ENCODE data around the gene MZF1. TPM values are rescaled to one million over a fixed set of nuclear protein-coding genes. Genes with fewer than 3 reads are reported as not detected.
"Not testable (repeated sequence)": the region's sequence is repeated elsewhere in the genome, so short reads cannot be mapped to it uniquely, and the experiment has no call there.

The MZF1 gene
- 10 to 100 TPM in 1 of 2 donors, 1 to 10 TPM in 1; 6.5 to 11.3 TPM for total RNA-seq

DNA sequence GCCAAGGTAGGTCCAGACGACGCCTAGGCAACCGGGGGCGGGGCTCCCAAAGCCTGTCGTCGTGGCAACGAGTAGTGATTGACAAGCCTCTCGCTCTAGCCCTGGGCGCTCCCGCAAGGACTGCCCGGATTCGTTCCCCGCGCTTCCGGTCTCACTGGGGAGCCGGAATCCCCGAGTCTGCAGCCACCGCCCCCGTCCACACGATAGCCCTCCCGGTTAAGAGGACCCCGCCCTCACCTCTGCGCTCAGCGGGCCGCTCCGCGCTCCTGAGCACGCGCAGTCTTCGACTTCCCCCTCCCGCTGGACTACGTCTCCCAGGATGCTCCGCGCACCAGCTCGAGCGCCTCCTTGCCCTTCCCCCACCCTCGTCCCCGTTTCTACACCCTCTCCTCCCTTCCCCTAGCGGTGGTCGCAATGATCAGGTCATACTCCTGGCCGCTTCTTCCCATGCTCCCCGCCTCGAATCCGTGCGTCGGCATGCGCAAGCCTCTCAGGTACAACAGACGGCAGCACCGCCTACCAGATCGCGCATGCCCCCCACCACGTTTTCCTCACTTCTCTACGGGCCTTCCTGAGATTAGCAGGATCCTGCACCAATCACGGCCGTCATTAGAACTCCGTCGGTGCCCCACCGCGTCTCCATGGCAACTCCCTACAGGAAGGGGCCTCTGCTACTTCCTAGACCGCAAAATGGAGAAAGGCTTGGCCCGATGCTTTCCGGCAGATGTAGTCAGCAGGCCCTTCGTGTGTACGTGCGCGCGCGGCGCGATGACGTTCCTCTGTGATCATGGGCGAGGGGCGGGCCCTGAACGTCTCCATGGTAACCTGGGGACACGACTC lies at the start of gene MZF1:
Gene MZF1, minus strand, starts transcription at position 518 of the 840 bp plus-strand sequence. CDS start 1,946 bp downstream, outside the sequence.
- Histone ChIP-seq H3K36me3 (peaks cover 21% of the 10 kb centered on the region), H3K4me3 (peak within 1 kb of the TSS; percentile 71 to 72), H3K27me3 (no peaks in the 10 kb centered on the region), H3K27ac (peak within 1 kb of the TSS; percentile 98 to 99), H3K9me3 (no peaks in the 10 kb centered on the region), H3K4me1 (peaks cover 0 to 19% of the 10 kb centered on the region in 2 donors)
- peak in 1 of 2 donors; percentile 19 for TF ChIP-seq CTCF (IDR thresholded peaks at IDR 0.05)
- DNase-seq (ENCODE audit: low spot score) = peak; percentile 100

- not testable (repeated sequence) for H3K9me3 ChIP-seq, H3K4me3 ChIP-seq, H3K27ac ChIP-seq, H3K4me1 ChIP-seq, H3K27me3 ChIP-seq, H3K36me3 ChIP-seq
- peak; percentile 55 for DNase-seq (ENCODE audit: low spot score)
These were observed 34.1 kb upstream of the MZF1 start for GRCh38 chr19:58607213-58607612.

DNA sequence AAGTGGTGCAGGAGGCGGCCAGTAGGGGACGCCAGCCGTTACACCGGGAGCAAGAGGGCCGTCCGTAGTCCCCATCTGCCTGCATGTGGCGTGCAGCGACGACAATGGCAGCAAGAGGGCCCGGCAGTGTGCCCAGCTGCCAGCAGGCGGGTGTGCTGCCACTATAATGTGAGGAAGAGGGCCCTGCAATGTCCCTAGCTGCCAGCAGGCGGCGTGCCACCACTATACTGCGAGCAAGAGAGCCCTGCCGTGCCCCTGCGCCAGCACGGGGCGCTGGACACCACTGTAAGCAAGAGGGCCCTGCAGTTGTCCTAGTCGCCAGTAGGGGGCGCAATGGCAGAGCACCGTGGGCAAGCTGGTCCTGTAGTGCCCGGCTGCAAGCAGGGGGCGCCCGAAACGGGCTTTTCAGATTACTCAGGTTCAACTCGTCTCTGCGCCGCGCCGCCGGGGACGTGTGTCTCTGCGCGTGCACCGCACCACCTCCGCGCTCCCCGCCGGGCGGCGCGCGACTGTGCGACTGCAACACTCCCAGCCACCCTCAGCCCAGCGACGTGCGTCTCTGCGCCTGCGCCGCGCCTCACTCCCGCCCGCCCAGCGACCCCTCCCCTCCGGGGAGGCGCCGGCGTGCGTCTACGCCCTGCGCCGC lies 33.2 kb upstream of the MZF1 start:
- H3K9me3 ChIP-seq, H3K27ac ChIP-seq, H3K4me1 ChIP-seq, H3K27me3 ChIP-seq, H3K36me3 ChIP-seq, H3K4me3 ChIP-seq: not testable (repeated sequence)
- TF ChIP-seq CTCF (IDR thresholded peaks at IDR 0.05) = peak; percentile 15 to 41
- DNase-seq (ENCODE audit: low spot score) = peak; percentile 46

DNA sequence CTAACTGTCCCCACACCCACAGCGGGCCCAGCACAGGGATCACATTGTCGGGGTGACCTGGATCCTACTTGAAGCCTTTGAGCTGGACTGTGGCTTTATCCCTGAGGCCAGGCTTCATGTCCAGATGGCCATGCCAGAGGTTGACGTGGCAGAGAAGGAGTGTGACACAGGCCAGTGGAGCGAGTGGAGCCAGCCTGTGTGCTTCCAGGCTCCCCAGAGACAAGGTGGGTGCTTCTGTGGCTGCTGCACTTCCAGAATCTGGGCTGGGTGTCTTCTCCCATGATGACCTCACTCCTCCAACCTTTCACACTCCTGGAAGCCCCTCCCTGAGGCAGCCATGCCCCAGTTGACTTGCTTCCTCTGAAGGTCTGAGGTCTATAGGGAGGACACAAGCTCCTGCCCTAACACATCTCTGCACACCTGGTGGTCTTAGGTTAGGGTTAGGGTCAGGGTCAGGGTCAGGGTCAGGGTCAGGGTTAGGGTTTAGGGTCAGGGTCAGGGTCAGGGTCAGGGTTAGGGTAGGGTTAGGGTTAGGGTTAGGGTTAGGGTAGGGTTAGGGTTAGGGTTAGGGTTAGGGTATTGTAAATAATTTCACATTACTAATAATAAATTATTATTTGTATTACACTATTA lies 13.1 kb upstream of the MZF1 start:
- DNase-seq (ENCODE audit: low spot score) = peak; percentile 43
- Histone ChIP-seq H3K36me3 (peaks cover 29% of the 10 kb centered on the region), H3K9me3 (no peaks in the 10 kb centered on the region), H3K27me3 (no peaks in the 10 kb centered on the region), H3K4me3 (no peak overlapping the region), H3K27ac (no peak overlapping the region), H3K4me1 (peaks cover 0 to 4% of the 10 kb centered on the region in 2 donors)
- no peak for TF ChIP-seq CTCF (IDR thresholded peaks at IDR 0.05)

DNA sequence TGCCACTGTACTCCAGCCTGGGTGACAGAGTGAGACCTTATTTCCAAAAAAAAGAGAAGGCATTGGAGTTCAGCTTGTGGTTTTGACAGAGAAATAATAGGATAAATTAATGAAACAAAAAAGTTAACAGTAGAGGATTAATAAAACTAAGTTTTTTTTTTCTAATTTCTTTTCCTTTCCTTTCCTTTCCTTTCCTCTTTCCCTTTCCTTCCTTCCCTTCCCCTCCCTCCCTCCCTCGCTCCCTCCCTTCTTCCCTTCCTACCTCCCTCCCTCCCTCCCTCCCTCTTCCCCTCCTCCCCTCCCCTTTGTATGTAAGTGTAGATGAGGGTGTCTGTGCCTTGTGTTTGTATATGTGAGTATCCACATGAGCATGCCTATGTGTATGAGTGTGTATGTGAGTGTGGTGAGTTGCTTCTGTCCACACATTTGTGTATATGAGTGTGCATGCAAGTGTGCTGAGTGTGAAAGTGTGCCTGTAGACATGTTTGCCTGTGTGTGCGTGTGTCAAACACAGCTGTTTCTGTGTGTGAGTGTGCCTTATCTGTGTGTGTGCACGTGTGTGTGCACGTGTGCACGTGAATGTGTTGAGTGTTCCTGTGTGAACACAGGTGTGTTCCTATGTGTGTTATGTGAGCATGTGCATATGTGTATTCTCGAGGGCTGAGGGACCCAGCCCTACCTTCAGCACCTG lies 12.5 kb upstream of the MZF1 start:
- peaks cover 0 to 10% of the 10 kb centered on the region in 2 donors for H3K4me1 ChIP-seq
- no peak for DNase-seq (ENCODE audit: low spot score)
- no peaks in the 10 kb centered on the region for H3K27me3 ChIP-seq
- peaks cover 29% of the 10 kb centered on the region for H3K36me3 ChIP-seq
- TF ChIP-seq CTCF (IDR thresholded peaks at IDR 0.05) = no peak
- no peaks in the 10 kb centered on the region for H3K9me3 ChIP-seq
- no peak overlapping the region for H3K27ac ChIP-seq
- no peak overlapping the region for H3K4me3 ChIP-seq

Data from right atrium auricular region (tissue), 2 donors.